GM12878 (cell line): ENCODE measurements around the gene NMUR1. TPM values are rescaled to one million over a fixed set of nuclear protein-coding genes. Genes with fewer than 3 reads are reported as not detected.

ENCODE experiments used
- BHLHE40 ChIP-seq, 2 experiments: fragments of 450-650 bp in 1 of 2; IDR thresholded peaks; 2 replicates each; pipeline ENCODE4 v1.6.1; 2011 to 2017; ENCODE audit warnings: low read depth in 2 of 2, borderline replicate concordance in 1 of 2, improper control_type of control experiment in 1 of 2, low read length in 1 of 2, mild to moderate bottlenecking in 1 of 2
- CREB1 ChIP-seq: IDR thresholded peaks from 2 replicates; pipeline ENCODE4 v1.6.1; 2012; ENCODE audit warnings: low read depth, mild to moderate bottlenecking, inconsistent platforms
- CREM ChIP-seq: IDR thresholded peaks from 2 replicates; pipeline ENCODE4 v1.6.1; 2014; ENCODE audit warnings: antibody characterized with exemption, low read depth
- EED ChIP-seq: sonication (generic); IDR thresholded peaks from 2 replicates; pipeline ENCODE4 v1.6.1; 2016; ENCODE audit warnings: antibody characterized with exemption, low read depth
- MXI1 ChIP-seq: fragments of 150-350 bp; IDR thresholded peaks from 2 replicates; pipeline ENCODE4 v1.6.1; 2011; ENCODE audit warnings: low read depth, mild to moderate bottlenecking, inconsistent platforms, low read length, improper control_type of control experiment
- NR2C1 ChIP-seq: fragments of 450-650 bp; IDR thresholded peaks from 2 replicates; pipeline ENCODE4 v1.6.1; 2017; ENCODE audit warnings: antibody characterized with exemption, mild to moderate bottlenecking, moderate library complexity
- PBX3 ChIP-seq: IDR thresholded peaks from 2 replicates; pipeline ENCODE4 v1.6.1; 2011; ENCODE audit warnings: mild to moderate bottlenecking, low read depth, low read length, moderate library complexity; ENCODE audit not compliant: insufficient replicate concordance
- POLR2AphosphoS5 ChIP-seq: IDR thresholded peaks from 2 replicates; pipeline ENCODE4 v1.6.1; 2011; ENCODE audit warnings: mild to moderate bottlenecking, low read length, inconsistent platforms
- RAD51 ChIP-seq: fragments of 450-650 bp; IDR thresholded peaks from 2 replicates; pipeline ENCODE4 v1.6.1; 2016; ENCODE audit warnings: moderate library complexity, mild to moderate bottlenecking, inconsistent platforms
- RELA ChIP-seq: fragments of 450-650 bp; IDR thresholded peaks from 2 replicates; pipeline ENCODE4 v1.8.0; 2014; ENCODE audit warnings: borderline replicate concordance; ENCODE audit not compliant: partially characterized antibody
- SIN3A ChIP-seq: IDR thresholded peaks from 2 replicates; pipeline ENCODE4 v1.6.1; 2012; ENCODE audit warnings: low read depth, low read length, improper control_type of control experiment
- SMC3 ChIP-seq: IDR thresholded peaks from 2 replicates; pipeline ENCODE4 v1.6.1; 2011; ENCODE audit warnings: low read length, improper control_type of control experiment, borderline replicate concordance
- SP1 ChIP-seq: IDR thresholded peaks from one replicate; pipeline ENCODE4 v1.6.1; 2011; ENCODE audit warnings: low read depth, low read length
- SREBF2 ChIP-seq: IDR thresholded peaks from 2 replicates; pipeline ENCODE4 v1.6.1; 2012; ENCODE audit warnings: mild to moderate bottlenecking, low read length
- USF1 ChIP-seq: IDR thresholded peaks from 2 replicates; pipeline ENCODE4 v1.6.1; 2011; ENCODE audit warnings: borderline replicate concordance, low read depth, mild to moderate bottlenecking, moderate library complexity, mixed read lengths, low read length; ENCODE audit not compliant: insufficient read depth; ENCODE audit errors: extremely low read length
- USF2 ChIP-seq: IDR thresholded peaks from 2 replicates; pipeline ENCODE4 v1.6.1; 2011; ENCODE audit warnings: low read depth, low read length, improper control_type of control experiment, borderline replicate concordance
- ZNF687 ChIP-seq: fragments of 450-650 bp; IDR thresholded peaks from 2 replicates; pipeline ENCODE4 v1.6.1; 2017; ENCODE audit warnings: mild to moderate bottlenecking, moderate library complexity
- polyA plus RNA-seq, 11 experiments: library from polyadenylated mRNA; depleted of rRNA in 4 of 11; unstranded in 6 of 11; stranded (reverse) in 5 of 11; fragments of >200 nt; fragmentation: Nextera tagmentation in 4 of 11; fragmentation: Illumina TruSeq in 1 of 11; extraction: Ambion mirVana in 4 of 11; extraction: Trizol in 1 of 11; gene quantifications; 1 replicate in 1 of 11; 2 replicates in 10 of 11; pipeline versions ENCODE4 v1.2.1 to v1.2.3, GENCODE V29; 2011 to 2016; ENCODE audit warnings: inconsistent platforms in 2 of 11, missing spikeins in 2 of 11, low read depth in 1 of 11
- total RNA-seq, 4 experiments: library from RNA; depleted of rRNA in 3 of 4; stranded (reverse); fragments of >200 nt in 3 of 4; fragmentation: Illumina TruSeq in 1 of 4; extraction: Trizol in 1 of 4; gene quantifications; 2 replicates each; pipeline versions ENCODE4 v1.2.1 to v1.2.3, GENCODE V29; 2013 to 2021

NMUR1 gene
- total and polyA plus RNA-seq, 10 of the 15 experiments (the other 5 are each of a cell fraction or from before 2014, with no cell fraction given), result under 0.01 to 0.08 (median 0.02) TPM; not detected in 5

- peak; percentile 54; the same call in 1 of the 2 replicates for TF ChIP-seq ZNF687
- peak; percentile 38 to 45; a peak in 2 of 4 replicates for TF ChIP-seq BHLHE40 (IDR thresholded peaks at IDR 0.05; ENCODE audit: borderline replicate concordance in 1 of 2, low read depth in 2 of 2, low read length in 1 of 2)
- no peak for TF ChIP-seq CREB1
- peak; percentile 50 for TF ChIP-seq USF1
- no peak for TF ChIP-seq SMC3
- no peak for TF ChIP-seq PBX3
- no peak; the same call in 1 of the 2 replicates for TF ChIP-seq USF2
- TF ChIP-seq SREBF2, result no peak
- peak; percentile 73 for TF ChIP-seq POLR2AphosphoS5
- no peak for TF ChIP-seq SP1
- peak; percentile 63; the same call in 1 of the 2 replicates for TF ChIP-seq RAD51
- peak; percentile 73 for TF ChIP-seq SIN3A
- TF ChIP-seq EED, result no peak
- TF ChIP-seq MXI1, result peak; percentile 61; the same call in 1 of the 2 replicates
- TF ChIP-seq NR2C1, result no peak
- TF ChIP-seq CREM, result 0 out of 2 replicates have a peak, but pooled peaks have one; percentile 16
- TF ChIP-seq RELA, result no peak
Measured at GRCh38 chr2:231483398-231484329, 46.6 kb downstream of the NMUR1 start (continued).
